IPS-20b (cell line): ENCODE results near the gene SLC6A12.
"Not testable (repeated sequence)": the region's sequence is repeated elsewhere in the genome, so short reads cannot be mapped to it uniquely, and the experiment has no call there.

Experiments
- H3K27ac ChIP-seq: one replicate; pipeline ENCODE4 v1.5.1; 2013; ENCODE audit warnings: low read length
- H3K27me3 ChIP-seq: 2 replicates; pipeline ENCODE4 v1.6.1; 2013; ENCODE audit warnings: mild to moderate bottlenecking, low read length, inconsistent platforms; ENCODE audit not compliant: insufficient read depth
- H3K36me3 ChIP-seq: 2 replicates; pipeline ENCODE4 v1.6.1; 2013; ENCODE audit warnings: low read depth, mild to moderate bottlenecking, inconsistent platforms, low read length, moderate library complexity; ENCODE audit not compliant: insufficient read depth
- H3K4me1 ChIP-seq: 2 replicates; pipeline ENCODE4 v1.6.1; 2013; ENCODE audit warnings: mild to moderate bottlenecking, control low read depth, inconsistent platforms, low read length, moderate library complexity; ENCODE audit not compliant: insufficient read depth
- H3K4me3 ChIP-seq: 2 replicates; pipeline ENCODE4 v1.5.1; 2013; ENCODE audit warnings: mild to moderate bottlenecking, low read length, inconsistent platforms
- H3K9ac ChIP-seq: 2 replicates; pipeline ENCODE4 v1.6.1; 2013; ENCODE audit warnings: low read depth, mild to moderate bottlenecking, inconsistent platforms, low read length, moderate library complexity
- H3K9me3 ChIP-seq: 2 replicates; pipeline ENCODE4 v1.6.1; 2013; ENCODE audit warnings: mild to moderate bottlenecking, low read depth, low read length, inconsistent platforms; ENCODE audit not compliant: insufficient read depth

SLC6A12 gene

GRCh38 chr12:247271-247670, 33.3 kb upstream of the SLC6A12 start:
- no peak overlapping the region for H3K9ac ChIP-seq
- no peaks in the 10 kb centered on the region for H3K36me3 ChIP-seq
- H3K4me3 ChIP-seq = no peak overlapping the region
- H3K9me3 ChIP-seq = peaks cover 20% of the 10 kb centered on the region
- no peaks in the 10 kb centered on the region; the same call in 1 of the 2 replicates for H3K27me3 ChIP-seq
- H3K4me1 ChIP-seq = no peaks in the 10 kb centered on the region
- no peak overlapping the region for H3K27ac ChIP-seq

GRCh38 chr12:243381-243780, 29.4 kb upstream of the SLC6A12 start:
- Histone ChIP-seq H3K4me3 (no peak overlapping the region), H3K36me3 (no peaks in the 10 kb centered on the region), H3K27ac (no peak overlapping the region), H3K27me3 (no peaks in the 10 kb centered on the region; the same call in 1 of the 2 replicates), H3K9me3 (peaks cover 19% of the 10 kb centered on the region), H3K9ac (no peak overlapping the region), H3K4me1 (no peaks in the 10 kb centered on the region)

- Histone ChIP-seq H3K27ac (no peak overlapping the region), H3K27me3 (no peaks in the 10 kb centered on the region; the same call in 1 of the 2 replicates), H3K9ac (no peak overlapping the region), H3K4me1 (no peaks in the 10 kb centered on the region), H3K36me3 (no peaks in the 10 kb centered on the region), H3K9me3 (peaks cover 14% of the 10 kb centered on the region), H3K4me3 (no peak overlapping the region)
Measured at GRCh38 chr12:242496-242895, 28.5 kb upstream of the SLC6A12 start.

- no peak overlapping the region for H3K27ac ChIP-seq
- no peak overlapping the region for H3K4me3 ChIP-seq
Measured at GRCh38 chr12:241266-241665, 27.3 kb upstream of the SLC6A12 start.

GRCh38 chr12:240566-240965, 26.6 kb upstream of the SLC6A12 start:
- Histone ChIP-seq H3K9me3 (peaks cover 15% of the 10 kb centered on the region), H3K9ac (no peak overlapping the region), H3K27ac (no peak overlapping the region), H3K27me3 (no peaks in the 10 kb centered on the region; the same call in 1 of the 2 replicates), H3K4me1 (no peaks in the 10 kb centered on the region), H3K36me3 (no peaks in the 10 kb centered on the region), H3K4me3 (no peak overlapping the region)

More at GRCh38 chr12:241266-241665, 27.3 kb upstream of the SLC6A12 start:
- Histone ChIP-seq H3K4me1 (no peaks in the 10 kb centered on the region), H3K9me3 (peaks cover 14% of the 10 kb centered on the region), H3K9ac (no peak overlapping the region), H3K27me3 (no peaks in the 10 kb centered on the region; the same call in 1 of the 2 replicates), H3K36me3 (no peaks in the 10 kb centered on the region)

- Histone ChIP-seq H3K9ac (no peak overlapping the region), H3K27ac (no peak overlapping the region), H3K36me3 (no peaks in the 10 kb centered on the region), H3K4me1 (no peaks in the 10 kb centered on the region), H3K9me3 (peaks cover 21% of the 10 kb centered on the region), H3K4me3 (no peak overlapping the region), H3K27me3 (no peaks in the 10 kb centered on the region; the same call in 1 of the 2 replicates)
Measured at GRCh38 chr12:238736-239398, 24.9 kb upstream of the SLC6A12 start.

GRCh38 chr12:238116-238515, 24.2 kb upstream of the SLC6A12 start:
- H3K4me3 ChIP-seq = no peak overlapping the region
- no peaks in the 10 kb centered on the region for H3K27me3 ChIP-seq
- H3K9me3 ChIP-seq = peaks cover 21% of the 10 kb centered on the region
- no peak overlapping the region for H3K9ac ChIP-seq
- no peak overlapping the region for H3K27ac ChIP-seq
- H3K4me1 ChIP-seq = no peaks in the 10 kb centered on the region
- no peaks in the 10 kb centered on the region for H3K36me3 ChIP-seq

GRCh38 chr12:237026-237815, 23.3 kb upstream of the SLC6A12 start:
- Histone ChIP-seq H3K4me1 (no peaks in the 10 kb centered on the region), H3K27me3 (peaks cover 4% of the 10 kb centered on the region; the same call in 1 of the 2 replicates), H3K27ac (no peak overlapping the region), H3K9ac (no peak overlapping the region), H3K9me3 (peaks cover 21% of the 10 kb centered on the region), H3K4me3 (no peak overlapping the region), H3K36me3 (no peaks in the 10 kb centered on the region)

- Histone ChIP-seq H3K4me3 (no peak overlapping the region), H3K4me1 (no peaks in the 10 kb centered on the region), H3K9me3 (peaks cover 21% of the 10 kb centered on the region), H3K36me3 (no peaks in the 10 kb centered on the region), H3K9ac (no peak overlapping the region), H3K27ac (no peak overlapping the region), H3K27me3 (peaks cover 11% of the 10 kb centered on the region; the same call in 1 of the 2 replicates)
Measured at GRCh38 chr12:236445-236844, 22.5 kb upstream of the SLC6A12 start.

- H3K27me3 ChIP-seq = peaks cover 14% of the 10 kb centered on the region; the same call in 1 of the 2 replicates
- not testable (repeated sequence) for H3K9ac ChIP-seq, H3K27ac ChIP-seq, H3K4me3 ChIP-seq, H3K4me1 ChIP-seq, H3K36me3 ChIP-seq
- H3K9me3 ChIP-seq = peaks cover 21% of the 10 kb centered on the region
Measured at GRCh38 chr12:235967-236366, 22.0 kb upstream of the SLC6A12 start.

- H3K27me3 ChIP-seq = peaks cover 24% of the 10 kb centered on the region; the same call in 1 of the 2 replicates
- H3K9ac ChIP-seq = no peak overlapping the region
- peaks cover 7% of the 10 kb centered on the region; the same call in 1 of the 2 replicates for H3K4me1 ChIP-seq
- H3K4me3 ChIP-seq = no peak overlapping the region
- H3K9me3 ChIP-seq = peaks cover 21% of the 10 kb centered on the region
- H3K36me3 ChIP-seq = no peaks in the 10 kb centered on the region
- H3K27ac ChIP-seq = no peak overlapping the region
Measured at GRCh38 chr12:234891-235415, 21.0 kb upstream of the SLC6A12 start.
